Right lobe of liver (tissue), 4 donors: ENCODE measurements around the gene GFRA1.

ENCODE experiments used
- POLR2A ChIP-seq: fragments of 450-650 bp; IDR thresholded peaks from one replicate; pipeline ENCODE4 v1.6.1; 2017; ENCODE audit warnings: antibody characterized with exemption, mild to moderate bottlenecking
- TF ChIP-seq, protein P1 (sequence below), 4 donors: fragments of 200-600 bp in 3 of 4; fragments of 450-650 bp in 1 of 4; IDR thresholded peaks; one replicate each; pipeline versions ENCODE4 v1.5.1 to v1.8.0; 2016 to 2022; ENCODE audit warnings: antibody characterized with exemption in 4 of 4, mild to moderate bottlenecking in 2 of 4
- donor health status: DM: no; HTN: no; CAD: no.
- donor health status: DM: no; HTN: no; CAD: no.
- donor health status: DM: no; HTN: yes; CAD: no.

DNA sequence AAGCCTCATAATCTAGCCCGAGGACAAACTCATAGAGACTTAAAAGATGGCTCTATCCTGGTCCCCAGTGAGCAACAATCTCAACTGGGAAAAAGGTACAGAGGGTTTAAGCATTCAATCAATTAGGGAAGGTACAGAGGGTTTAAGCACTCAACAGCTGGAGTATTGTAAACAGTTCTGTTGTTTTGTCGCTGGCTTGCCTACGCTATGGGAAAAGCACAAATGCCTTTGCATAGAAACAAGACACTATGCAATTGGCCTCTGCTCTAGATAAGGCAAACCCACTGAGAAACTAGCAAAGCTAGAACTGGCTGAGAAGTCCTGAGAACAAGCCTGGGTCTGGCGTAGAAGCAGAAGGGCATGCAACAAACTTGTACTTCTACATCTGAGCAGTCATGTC is 69.3 kb downstream of the GFRA1 start:
- TF ChIP-seq, protein P1, sequence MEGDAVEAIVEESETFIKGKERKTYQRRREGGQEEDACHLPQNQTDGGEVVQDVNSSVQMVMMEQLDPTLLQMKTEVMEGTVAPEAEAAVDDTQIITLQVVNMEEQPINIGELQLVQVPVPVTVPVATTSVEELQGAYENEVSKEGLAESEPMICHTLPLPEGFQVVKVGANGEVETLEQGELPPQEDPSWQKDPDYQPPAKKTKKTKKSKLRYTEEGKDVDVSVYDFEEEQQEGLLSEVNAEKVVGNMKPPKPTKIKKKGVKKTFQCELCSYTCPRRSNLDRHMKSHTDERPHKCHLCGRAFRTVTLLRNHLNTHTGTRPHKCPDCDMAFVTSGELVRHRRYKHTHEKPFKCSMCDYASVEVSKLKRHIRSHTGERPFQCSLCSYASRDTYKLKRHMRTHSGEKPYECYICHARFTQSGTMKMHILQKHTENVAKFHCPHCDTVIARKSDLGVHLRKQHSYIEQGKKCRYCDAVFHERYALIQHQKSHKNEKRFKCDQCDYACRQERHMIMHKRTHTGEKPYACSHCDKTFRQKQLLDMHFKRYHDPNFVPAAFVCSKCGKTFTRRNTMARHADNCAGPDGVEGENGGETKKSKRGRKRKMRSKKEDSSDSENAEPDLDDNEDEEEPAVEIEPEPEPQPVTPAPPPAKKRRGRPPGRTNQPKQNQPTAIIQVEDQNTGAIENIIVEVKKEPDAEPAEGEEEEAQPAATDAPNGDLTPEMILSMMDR (IDR thresholded peaks at IDR 0.05) = no peak
- no peak for TF ChIP-seq POLR2A
